Glomerular visceral epithelial cell (primary cell): ENCODE measurements around the gene FADS6.

Experiments used
- DNase-seq: peaks from one replicate; pipeline ENCODE4 v3.0.0-alpha.2; 2016; ENCODE audit errors: extremely low spot score

Gene FADS6

DNA sequence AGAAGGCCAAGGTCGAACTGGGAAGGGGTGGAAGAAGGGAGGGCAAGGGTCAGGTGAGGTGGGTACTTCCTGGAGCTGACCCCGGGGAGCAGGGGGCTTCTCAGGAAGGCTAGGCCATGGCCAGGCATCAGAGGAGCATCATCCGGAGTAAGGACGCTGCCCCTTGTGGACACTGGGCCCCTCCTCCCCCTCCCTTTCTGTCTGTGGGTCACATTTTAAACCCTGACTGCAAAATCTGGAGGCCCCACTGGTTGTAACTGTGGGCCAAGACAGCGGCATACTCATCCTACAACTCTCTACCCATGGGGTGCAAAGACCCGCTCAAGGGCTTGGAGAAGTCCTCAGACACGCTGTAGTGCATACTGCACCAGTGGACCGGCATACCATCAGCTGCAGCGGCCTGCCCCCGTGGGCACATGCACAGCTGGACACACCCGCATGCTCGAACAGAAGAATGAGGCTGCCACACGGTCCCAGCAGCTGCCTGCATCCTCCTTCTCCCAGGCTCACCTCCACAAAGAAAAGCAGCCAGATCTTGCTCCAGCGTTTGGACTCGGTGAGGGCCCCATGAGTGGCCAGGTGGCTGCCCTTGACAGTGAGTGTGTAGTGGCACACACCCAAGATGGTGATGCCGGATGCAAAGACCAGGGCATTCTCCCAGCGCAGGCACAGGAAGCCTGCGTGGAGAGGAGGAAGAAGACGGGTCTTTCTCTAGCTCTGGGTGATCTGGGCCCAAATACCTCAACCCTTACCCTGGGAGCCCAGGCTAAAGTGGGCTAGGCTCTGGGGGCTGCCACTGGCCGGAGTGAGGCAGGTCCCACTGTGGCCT, 1.2 kb downstream of the FADS6 start:
- DNase-seq = no peak

DNA sequence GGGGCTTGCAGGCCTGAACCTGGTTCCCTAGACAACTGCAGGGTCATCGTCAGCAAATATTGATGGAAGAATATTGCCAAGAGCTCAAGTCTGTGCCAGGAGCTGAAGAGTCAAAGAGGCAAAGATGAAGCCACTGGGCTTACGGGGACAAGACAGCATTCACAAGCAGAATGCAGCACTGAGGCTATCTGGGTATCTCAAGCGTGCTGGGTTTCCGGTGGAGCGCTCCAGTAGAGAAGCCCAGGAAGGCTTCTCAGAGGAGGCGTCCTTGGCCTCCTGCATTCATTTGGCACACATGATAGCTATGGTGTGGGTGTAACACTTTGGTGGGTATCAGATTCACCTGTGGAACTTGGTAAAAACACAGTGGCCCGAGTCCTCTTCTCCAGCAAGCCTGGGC, 2.9 kb downstream of the FADS6 start:
- no peak for DNase-seq

DNA sequence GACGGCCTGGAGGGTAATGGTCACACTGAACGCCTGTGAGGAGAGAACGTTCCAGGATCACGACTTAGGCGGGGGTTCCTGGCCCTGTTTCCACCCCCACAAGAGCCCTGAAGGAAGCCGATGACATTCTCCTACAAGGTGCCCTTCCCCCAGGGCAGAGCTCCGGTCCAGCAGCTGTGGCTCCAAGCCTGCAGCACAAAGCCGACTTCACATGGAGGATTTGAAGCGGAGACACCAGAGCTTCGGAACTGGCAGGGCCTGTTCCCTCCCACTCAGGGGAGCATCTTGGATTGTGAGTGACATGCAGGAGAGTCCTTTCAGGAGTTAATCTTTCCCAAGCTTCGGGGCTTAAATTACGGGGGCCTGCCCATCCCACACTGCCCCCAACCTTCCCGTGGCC, 5.0 kb downstream of the FADS6 start:
- DNase-seq = no peak

DNA sequence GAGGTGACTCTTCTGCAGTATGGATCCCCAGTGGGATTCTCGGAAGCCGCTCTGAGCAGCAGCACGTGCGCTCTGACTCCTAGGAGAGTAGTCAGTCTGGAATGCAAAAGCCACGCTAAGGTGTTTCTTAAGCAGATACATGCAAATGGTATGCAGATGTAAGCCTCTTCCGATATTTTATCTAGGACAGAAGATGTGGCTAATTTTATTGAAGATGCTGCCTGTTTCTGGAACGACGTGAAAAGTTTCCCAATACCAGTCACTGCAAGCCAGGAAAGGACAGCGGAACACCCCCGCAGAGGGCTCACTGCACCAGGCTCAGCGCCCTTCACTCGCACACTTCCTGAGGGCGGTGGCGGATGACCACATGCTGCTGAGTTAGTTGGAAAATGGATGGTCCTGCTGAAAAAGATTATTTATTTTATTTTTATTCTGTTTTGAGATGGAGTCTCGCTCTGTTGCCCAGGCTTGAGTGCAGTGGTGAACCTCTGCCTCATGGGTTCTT, 10.1 kb downstream of the FADS6 start:
- no peak for DNase-seq

DNA sequence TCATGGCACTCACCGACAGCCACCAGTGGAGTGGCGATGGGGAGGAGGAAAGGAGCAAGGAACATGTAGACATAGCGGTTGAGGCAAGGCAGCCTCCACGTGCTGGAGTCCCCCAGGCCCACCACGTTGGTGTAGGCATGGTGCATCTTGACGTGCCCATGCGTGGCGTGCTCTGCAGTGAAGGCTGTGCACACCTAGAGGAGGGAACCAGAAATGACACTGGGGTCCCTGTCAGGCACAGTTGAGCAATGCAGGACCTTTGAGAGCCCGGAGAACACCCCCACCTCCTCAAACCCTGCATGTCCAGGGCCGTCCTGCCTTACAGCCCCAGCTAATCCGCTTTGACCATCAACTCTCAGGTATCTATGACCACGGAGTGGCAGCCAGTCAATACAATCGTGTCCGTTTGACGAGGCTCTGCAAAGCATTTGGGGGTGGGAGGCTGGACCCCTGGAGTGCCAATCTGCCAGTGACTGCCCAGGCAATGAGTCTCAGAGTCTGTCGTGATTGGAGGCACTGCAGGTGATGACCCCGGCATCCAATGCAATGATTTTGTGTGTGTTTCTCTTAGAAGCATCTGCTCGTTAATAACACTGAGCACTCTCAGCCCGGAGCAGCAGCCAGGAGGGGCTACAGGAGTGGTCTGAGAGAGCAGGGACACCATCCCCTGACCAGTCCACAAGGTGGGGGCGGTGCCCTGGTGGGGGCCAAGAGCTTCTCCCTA, 10.8 kb downstream of the FADS6 start:
- no peak for DNase-seq

DNA sequence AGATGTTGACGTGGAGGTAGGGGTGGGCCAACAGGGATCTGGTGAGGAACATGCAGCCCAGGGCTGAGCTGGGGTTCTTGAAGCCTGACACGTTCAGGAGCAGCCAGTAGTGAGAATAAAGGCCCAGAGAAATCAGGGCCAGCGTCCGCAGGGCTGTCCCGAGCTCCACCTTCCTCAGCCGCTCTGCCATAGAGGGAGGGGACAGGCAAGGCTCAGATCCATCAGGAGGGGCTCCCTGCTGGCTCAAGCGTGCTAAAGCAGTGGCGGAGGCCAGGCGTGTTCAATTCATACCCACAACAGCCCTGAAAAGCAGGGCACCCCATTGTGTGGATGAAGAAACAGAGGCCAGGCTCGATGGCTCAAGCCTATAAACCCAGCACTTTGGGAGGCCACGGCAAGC, 12.4 kb downstream of the FADS6 start:
- no peak for DNase-seq

DNA sequence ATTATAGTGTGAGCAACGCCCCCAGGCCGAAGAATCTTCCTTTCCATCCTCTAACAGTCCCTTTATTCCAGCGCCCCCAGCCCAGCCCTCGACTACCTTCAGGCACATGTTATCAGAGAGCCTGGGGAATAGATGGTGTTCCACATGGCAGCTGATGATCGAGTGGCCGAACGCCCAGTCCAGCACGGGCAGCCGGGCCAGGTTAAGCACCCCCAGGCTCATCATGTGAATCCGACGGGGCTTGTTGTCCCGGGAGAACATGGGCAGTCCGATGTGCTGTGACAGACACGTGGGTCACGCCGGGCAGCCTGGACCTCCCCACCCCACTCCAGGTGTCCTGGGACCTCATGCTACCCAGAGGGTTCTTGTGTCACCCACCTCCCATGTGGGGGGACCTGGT, 14.1 kb downstream of the FADS6 start:
- DNase-seq = no peak

DNA sequence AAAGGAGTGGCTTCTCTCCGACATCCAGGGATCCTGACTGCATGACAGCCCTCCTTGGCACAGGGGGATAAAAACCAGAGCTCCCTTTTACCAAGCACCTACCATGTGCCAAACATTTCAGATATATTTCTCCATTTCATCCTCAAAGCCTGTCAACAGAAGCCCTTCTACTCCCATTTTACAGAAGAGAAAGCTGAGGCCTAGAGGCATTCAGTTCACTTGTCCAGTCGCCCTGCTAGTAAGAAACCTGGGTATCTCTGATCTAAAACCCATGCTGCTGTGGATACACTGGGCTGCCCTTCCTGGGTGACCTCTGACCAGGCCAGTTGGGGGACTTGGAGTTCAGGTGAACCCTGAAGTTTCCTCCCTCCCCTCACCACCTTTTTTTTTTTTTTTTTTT, 14.8 kb downstream of the FADS6 start:
- DNase-seq = no peak

DNA sequence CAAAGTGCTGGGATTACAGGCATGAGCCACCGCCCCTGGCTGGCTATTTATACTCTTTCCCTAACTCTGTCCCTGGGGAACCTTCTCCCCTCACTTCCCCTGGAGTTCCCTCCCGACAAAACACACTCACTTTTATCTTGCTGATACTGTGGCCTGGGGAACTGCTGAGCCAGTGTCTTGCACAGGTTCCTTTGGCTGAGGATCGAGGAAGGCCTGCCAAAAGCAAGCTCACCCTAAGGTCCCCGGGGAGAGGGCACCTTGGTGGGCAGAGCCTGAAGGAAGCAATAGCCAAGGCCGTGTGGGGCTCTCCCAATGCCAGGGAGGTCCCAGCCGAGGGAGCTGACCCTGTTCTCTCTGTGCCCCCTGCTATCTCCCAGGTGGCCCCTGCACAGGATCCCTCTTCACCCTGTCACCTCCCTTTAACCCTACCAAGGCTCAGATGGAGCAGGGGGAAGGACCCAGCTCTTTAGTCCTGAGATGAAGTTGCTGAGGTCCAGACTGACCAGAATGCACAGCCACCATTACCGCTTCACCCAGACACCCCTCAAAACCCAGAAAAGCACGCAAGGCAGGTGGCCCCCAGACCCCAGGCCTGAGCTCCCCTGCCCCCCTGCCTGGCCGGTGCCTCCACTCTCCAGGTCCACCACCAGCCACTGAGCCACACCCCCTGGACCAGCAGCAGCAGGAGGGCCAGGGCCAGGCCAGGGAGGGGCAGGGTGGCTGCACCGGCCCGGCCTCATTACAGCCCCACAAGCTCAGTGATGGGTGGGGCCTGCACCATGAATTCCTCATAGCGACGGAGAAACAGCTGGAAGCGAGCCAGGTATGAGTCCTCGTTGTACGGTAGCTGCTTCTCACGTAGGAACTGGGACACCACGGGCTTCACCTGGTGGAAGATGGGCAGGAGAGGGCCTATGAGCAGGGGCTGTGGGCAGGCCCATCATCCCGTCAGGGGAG, 15.6 kb downstream of the FADS6 start:
- no peak for DNase-seq

DNA sequence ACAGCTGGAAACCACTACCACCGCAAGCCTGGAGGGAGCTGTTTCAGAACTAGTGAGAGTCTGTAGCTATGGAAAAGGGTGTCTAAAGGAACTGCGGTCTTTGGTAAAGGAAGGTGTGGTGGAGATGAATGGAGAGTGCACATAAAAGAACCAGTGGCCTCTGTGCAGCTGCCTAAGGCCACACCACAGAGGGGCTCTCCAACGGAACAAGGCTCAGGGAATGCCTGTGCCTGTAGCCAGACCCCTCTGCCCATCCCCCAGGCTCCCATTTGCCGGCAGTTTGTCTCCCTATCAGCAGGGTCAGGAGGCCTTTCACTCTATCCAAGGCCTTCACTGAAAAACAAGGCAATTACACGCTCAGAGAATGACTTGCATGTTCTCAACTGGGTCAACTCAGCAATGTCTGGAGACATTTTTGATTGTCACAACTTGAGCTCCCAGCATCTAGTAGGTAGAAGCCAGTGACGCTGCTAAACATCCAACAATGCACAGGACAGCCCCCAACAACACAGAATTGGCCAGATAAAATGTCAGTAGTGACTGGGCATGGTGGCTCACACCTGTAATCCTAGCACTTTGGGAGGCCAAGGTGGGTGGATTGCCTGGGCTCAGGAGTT, 17.3 kb downstream of the FADS6 start:
- DNase-seq = no peak

DNA sequence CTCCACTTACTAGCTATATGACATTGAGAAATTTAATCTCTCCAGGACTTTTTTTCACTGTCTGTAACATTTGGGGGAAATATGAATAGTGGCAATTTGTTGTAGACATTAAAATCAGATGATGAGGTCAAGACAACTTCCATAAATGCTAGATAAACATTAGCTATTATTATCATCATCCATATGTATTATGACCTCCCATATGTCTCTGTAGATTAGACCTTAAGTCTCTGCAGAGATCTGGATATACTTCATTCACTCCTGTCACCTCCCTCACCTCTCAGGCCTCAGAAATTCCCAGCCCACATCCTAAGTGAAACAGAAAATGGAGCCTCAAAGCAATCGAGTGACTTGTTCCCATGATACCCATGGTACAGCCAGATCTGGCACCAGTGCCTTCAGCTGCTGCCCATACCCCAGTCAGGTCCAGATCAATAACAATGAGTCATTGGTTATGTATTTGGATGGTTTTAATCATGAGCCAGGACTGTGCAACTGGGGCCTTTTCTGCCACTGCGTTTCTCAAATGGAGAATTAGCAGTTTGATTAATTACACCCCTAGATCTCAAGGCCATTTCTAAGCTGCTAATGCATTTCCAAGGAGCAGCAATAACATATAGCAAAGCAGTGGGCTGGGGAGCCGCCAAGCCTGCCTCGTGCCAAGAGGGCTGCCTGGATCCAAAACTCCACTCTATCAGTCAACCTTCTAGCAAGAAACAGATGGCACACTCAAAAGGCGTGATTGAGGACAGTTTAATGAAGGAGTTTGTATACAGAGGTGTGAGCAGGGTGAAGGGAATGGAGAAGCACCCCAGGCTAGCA, 18.1 kb downstream of the FADS6 start:
- DNase-seq = no peak

DNA sequence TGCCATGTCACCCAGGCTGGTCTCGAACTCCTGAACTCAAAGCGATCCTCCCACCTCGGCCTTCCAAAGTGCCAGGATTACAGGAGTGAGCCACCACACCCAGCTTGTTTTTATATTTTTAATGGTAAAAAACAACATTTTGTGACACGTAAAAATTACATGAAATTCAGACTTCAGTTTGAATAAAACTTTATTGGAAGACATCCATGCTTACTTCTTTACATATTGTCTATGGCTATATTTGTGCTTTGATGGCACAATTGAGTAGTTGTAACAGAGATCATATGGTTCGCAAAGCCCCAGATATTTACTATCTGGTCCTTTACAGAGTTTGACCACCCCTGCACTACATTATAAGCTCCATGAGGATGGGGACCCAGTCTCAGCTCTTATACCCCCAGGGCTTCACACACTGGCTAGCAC, 18.8 kb downstream of the FADS6 start:
- DNase-seq = no peak

DNA sequence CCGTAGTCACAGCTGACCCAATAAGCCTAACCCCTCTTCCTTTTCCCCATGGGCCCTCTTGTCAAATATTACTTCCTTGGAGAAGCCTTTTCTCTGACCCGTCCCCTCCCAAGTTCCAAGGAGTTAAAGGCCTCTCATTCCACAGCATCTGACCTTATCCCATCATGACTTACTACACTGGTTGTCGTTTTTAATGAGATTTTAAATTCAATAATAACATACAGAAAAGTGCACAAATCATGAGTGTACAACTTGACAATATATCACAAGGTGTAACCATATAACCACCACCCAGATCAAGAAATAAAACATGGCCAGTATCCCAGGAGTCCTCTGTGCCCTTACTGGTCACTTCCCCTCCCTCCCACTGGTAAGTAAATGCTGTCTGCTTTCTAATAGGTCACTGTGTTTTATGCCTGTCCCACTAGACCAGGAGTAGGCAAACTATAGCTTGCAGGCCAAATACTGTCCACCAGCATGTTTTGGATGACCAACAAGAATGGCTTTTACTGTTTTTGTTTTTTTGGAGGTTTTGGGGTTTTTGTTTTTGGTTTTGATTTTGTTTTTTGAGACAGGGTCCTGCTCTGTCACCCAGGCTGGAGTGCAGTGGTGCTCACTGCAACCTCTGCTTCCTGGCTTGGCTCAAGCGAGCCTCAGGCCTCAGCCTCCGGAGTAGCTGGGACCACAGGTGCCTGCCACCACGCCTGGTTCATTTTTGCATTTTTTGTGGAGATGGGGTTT, 19.4 kb downstream of the FADS6 start:
- peak; percentile 44 for DNase-seq

DNA sequence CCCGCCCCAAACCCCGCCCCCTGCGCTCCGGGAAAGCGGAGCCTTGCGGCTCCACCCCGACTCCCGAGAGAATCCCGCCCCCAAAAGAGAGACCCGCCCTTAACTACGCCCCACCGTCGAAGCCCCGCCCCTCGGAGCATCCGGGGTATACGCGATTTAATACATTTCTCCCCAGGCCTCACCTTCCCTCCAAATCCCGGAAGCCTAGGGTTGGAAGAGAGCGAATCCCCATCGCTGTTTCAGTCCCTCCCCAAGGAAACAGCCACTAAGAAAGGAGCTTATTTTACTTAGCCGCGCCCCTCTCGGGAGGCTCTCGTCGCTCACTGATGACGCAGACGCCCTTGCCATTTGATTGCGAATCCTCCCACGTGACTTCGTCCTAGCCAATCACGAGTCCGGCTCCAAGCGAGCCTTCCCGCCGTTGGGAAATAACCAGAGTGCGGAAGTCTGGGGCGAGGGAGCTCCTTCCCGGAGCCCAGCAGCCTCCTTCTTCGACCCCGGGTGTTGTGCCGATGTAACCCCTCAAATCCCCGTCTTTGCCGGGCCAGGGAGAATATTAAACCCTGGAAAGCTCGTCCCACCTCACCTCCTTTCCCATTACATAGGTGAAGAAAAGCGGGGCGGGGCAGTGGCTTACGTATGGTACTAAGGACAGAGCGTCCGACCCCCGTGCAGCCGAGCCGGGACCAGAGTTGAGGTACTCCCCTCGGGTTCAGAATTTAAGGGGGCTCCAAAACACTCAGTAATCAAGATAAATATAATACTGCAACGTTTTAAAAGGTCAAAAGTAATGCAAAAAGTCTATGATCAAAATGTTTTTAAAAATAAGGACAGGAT, 20.2 kb downstream of the FADS6 start:
- peak; percentile 100 for DNase-seq

DNA sequence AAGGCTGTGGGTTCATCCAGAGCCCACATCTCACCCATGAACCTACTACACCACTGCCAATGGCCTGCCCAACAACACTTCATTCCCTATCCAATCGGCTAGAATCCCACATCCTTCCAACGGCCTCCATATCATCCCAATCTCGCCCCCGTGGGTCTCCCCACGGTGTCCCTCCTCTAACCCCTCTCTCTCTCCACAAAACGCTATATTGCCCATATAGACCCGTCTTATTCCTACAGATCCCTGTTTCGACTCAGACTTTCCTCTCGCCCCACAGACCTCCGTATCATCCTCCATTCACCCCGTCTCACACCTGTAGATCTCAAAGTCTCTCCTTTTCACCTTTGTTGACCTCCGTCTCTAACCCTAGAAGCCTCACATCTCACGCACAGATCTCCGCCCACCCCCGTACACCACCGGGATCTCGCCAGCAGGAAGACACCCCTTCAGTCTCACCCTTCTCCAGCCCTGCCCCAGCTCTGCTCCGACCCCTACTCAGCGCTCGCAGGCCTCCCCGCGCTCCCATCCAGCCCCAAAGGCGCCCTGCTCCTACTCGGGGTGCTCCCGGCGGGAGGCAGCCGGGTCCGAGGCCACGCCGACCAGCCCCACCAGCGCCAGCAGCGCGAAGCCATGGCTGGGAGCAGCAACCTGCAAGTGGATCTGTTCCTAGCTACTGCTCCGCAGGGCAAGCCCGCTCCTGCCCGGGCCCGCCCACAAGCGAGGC, 21.0 kb downstream of the FADS6 start, which contains the start of gene FDXR:
FDXR (minus strand) TSS at position 682 of the 724 bp plus-strand sequence; CDS start at position 632, 50 bp downstream.
- DNase-seq = no peak

DNA sequence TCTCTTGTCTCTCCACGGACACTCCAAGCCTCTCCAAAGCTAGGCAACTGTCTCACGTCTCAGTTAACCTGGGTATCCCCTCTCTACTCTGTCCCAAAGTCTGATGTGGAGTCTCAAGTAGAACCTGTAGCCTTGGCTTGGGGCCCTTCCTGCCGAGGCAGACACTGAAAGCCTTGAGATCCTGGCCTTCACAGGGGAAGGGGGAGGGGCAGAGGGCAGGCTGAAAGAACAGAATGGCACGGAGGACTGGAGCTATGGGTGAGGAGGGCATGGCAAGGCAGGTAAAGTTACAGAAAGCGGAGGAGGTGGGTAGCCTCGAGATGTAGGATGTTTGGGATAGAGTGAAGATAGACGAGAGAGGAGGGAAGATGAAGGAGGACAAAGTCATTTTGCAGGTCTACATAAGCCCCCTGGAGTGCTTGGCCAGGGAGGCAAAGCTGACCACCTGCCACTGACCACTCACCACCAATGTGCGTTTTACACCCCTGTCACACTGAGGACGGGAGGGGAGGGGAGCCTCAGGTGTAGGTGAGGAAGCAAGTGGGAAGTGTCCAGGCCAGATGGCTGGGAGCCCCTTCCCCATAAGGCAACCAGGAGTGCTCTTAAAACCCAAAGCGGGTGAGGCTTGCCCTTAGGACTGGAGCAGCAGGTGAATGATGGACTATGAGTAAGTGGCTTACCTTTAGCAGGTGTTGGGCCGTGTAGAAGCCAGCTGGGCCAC, 21.9 kb downstream of the FADS6 start:
- no peak for DNase-seq

DNA sequence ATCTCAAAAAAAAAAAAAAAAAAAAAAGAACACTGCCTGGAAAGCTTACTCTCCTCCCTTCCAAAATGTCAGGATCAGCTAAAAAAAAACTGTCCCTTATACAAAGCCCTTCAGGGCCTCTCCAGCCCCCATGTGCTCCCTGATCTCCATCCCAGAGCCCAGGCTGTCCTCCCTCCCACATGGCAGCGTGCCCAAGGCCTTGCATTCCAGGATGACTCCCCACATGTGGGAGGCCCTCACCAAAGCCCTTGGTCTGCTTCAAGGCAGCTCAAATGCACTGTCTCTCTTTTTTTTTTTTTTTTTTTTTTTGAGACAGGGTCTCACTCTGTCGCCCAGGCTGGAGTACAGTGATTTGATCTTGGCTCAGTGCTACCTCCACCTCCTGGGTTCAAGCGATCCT, 22.9 kb downstream of the FADS6 start:
- DNase-seq = peak; percentile 61
